GM18526 (cell line): ENCODE results near the gene POLE.

ENCODE experiments used
- POLR2A ChIP-seq: IDR thresholded peaks from 3 replicates; pipeline ENCODE4 v1.6.1; 2011; ENCODE audit not compliant: insufficient read length; ENCODE audit errors: extremely low read depth

Gene POLE

GRCh38 chr12:132672116-132672515 is 15.0 kb downstream of the POLE start:
- no peak for TF ChIP-seq POLR2A

GRCh38 chr12:132669166-132669879 is 17.8 kb downstream of the POLE start:
- no peak for TF ChIP-seq POLR2A

GRCh38 chr12:132668191-132669088 is 18.7 kb downstream of the POLE start:
- TF ChIP-seq POLR2A: no peak

- no peak for TF ChIP-seq POLR2A
Measured at GRCh38 chr12:132665794-132666193, 21.3 kb downstream of the POLE start.

- no peak for TF ChIP-seq POLR2A
Measured at GRCh38 chr12:132665149-132665491, 22.0 kb downstream of the POLE start.

- no peak for TF ChIP-seq POLR2A
Measured at GRCh38 chr12:132664206-132665148, 22.7 kb downstream of the POLE start.

GRCh38 chr12:132662901-132663755 is 24.0 kb downstream of the POLE start:
- no peak for TF ChIP-seq POLR2A

- TF ChIP-seq POLR2A: no peak
Measured at GRCh38 chr12:132661972-132662371, 25.2 kb downstream of the POLE start.

GRCh38 chr12:132660996-132661395 is 26.1 kb downstream of the POLE start:
- TF ChIP-seq POLR2A: no peak

- no peak for TF ChIP-seq POLR2A
Measured at GRCh38 chr12:132660052-132660451, 27.1 kb downstream of the POLE start.

- no peak for TF ChIP-seq POLR2A
Measured at GRCh38 chr12:132659146-132659545, 28.0 kb downstream of the POLE start.

GRCh38 chr12:132658149-132658894 is 28.8 kb downstream of the POLE start:
- no peak for TF ChIP-seq POLR2A

GRCh38 chr12:132657004-132657727 is 30.0 kb downstream of the POLE start:
- no peak for TF ChIP-seq POLR2A
